ENCODE measurements around the gene NEUROD4. TPM values are rescaled to one million over a fixed set of nuclear protein-coding genes. Genes with fewer than 3 reads are reported as not detected.

NEUROD4 gene
- total and polyA plus RNA-seq, 12 donors, result 0.17 to 3.3 (median 1.1) TPM; not detected in 5

GRCh38 chr12:55017416-55017925, 2.3 kb upstream of the NEUROD4 start:
- intact Hi-C loops (cut with DNase I), result no loop called here
- no peaks in the 10 kb centered on the region for H3K36me3 ChIP-seq (replicated peaks in 1 of 2)
- WGBS, 4 donors, result 7 to 26% (median 22%) methylated on average over 2 to 3 of the region's 3 CpGs

GRCh38 chr12:55024575-55024974, 4.8 kb downstream of the NEUROD4 start:
- H3K9me3 ChIP-seq (replicated peaks in 1 of 3), result no peaks in the 10 kb centered on the region
- DNase-seq, result no peak
- TF ChIP-seq, protein P1, sequence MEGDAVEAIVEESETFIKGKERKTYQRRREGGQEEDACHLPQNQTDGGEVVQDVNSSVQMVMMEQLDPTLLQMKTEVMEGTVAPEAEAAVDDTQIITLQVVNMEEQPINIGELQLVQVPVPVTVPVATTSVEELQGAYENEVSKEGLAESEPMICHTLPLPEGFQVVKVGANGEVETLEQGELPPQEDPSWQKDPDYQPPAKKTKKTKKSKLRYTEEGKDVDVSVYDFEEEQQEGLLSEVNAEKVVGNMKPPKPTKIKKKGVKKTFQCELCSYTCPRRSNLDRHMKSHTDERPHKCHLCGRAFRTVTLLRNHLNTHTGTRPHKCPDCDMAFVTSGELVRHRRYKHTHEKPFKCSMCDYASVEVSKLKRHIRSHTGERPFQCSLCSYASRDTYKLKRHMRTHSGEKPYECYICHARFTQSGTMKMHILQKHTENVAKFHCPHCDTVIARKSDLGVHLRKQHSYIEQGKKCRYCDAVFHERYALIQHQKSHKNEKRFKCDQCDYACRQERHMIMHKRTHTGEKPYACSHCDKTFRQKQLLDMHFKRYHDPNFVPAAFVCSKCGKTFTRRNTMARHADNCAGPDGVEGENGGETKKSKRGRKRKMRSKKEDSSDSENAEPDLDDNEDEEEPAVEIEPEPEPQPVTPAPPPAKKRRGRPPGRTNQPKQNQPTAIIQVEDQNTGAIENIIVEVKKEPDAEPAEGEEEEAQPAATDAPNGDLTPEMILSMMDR (IDR thresholded peaks at IDR 0.05), result no peak
- no peak for TF ChIP-seq POLR2A (IDR thresholded peaks at IDR 0.05)
- intact Hi-C loops (cut with DNase I), result no loop called here
- no peaks in the 10 kb centered on the region for H3K36me3 ChIP-seq (replicated peaks in 1 of 2)
- WGBS, 4 donors, result 57 to 70% (median 64%) methylated on average over 2 of the region's 2 CpGs
- peaks cover 7% of the 10 kb centered on the region for H3K27me3 ChIP-seq
- H3K27ac ChIP-seq, result no peak overlapping the region
- no peak overlapping the region for H3K4me3 ChIP-seq
- H3K4me1 ChIP-seq (replicated peaks in 1 of 2), result no peaks in the 10 kb centered on the region

More at GRCh38 chr12:55017416-55017925, 2.3 kb upstream of the NEUROD4 start:
- TF ChIP-seq, protein P1 (IDR thresholded peaks at IDR 0.05), result no peak
- TF ChIP-seq POLR2A (IDR thresholded peaks at IDR 0.05), result no peak
- no peaks in the 10 kb centered on the region for H3K4me1 ChIP-seq (replicated peaks in 1 of 2)
- no peaks in the 10 kb centered on the region for H3K9me3 ChIP-seq (replicated peaks in 1 of 3)
- H3K4me3 ChIP-seq, result no peak overlapping the region
- peaks cover 18% of the 10 kb centered on the region for H3K27me3 ChIP-seq
- no peak overlapping the region for H3K27ac ChIP-seq
- no peak for DNase-seq

GRCh38 chr12:55025508-55025907, 5.7 kb downstream of the NEUROD4 start:
- Histone ChIP-seq H3K4me3 (no peak overlapping the region), H3K27me3 (peaks cover 7% of the 10 kb centered on the region), H3K4me1 (replicated peaks in 1 of 2) (no peaks in the 10 kb centered on the region), H3K27ac (no peak overlapping the region), H3K9me3 (replicated peaks in 1 of 3) (no peaks in the 10 kb centered on the region), H3K36me3 (replicated peaks in 1 of 2) (no peaks in the 10 kb centered on the region)
- 52 to 71% (median 64%) methylated on average over 2 of the region's 2 CpGs for WGBS, 4 donors
- TF ChIP-seq POLR2A (IDR thresholded peaks at IDR 0.05), result no peak
- TF ChIP-seq, protein P1 (IDR thresholded peaks at IDR 0.05), result no peak
- no peak for DNase-seq
- intact Hi-C loops (cut with DNase I), result no loop called here

GRCh38 chr12:55034218-55034617, 14.4 kb downstream of the NEUROD4 start:
- no peak for DNase-seq
- H3K36me3 ChIP-seq (replicated peaks in 1 of 2), result no peaks in the 10 kb centered on the region
- TF ChIP-seq, protein P1 (IDR thresholded peaks at IDR 0.05), result no peak
- no peak for TF ChIP-seq POLR2A (IDR thresholded peaks at IDR 0.05)
- no peak overlapping the region for H3K27ac ChIP-seq
- H3K9me3 ChIP-seq (replicated peaks in 1 of 3), result no peaks in the 10 kb centered on the region
- no peak overlapping the region for H3K4me3 ChIP-seq
- intact Hi-C loops (cut with DNase I), result no loop called here
- H3K27me3 ChIP-seq, result no peaks in the 10 kb centered on the region
- no peaks in the 10 kb centered on the region for H3K4me1 ChIP-seq (replicated peaks in 1 of 2)
- WGBS, 4 donors, result 40 to 61% (median 58%) methylated on average over 3 to 6 of the region's 6 CpGs

Data from adrenal gland (tissue), 12 donors.